HepG2 (cell line): ENCODE results near the gene HDLBP. TPM values are rescaled to one million over a fixed set of nuclear protein-coding genes. Genes with fewer than 3 reads are reported as not detected.

Source experiments
- MYPOP ChIP-seq: sonication (generic); formaldehyde crosslinking; IDR thresholded peaks from 2 replicates; pipeline ENCODE4 v1.8.1; 2023; ENCODE audit warnings: mild to moderate bottlenecking, moderate library complexity, missing genetic modification reagents
- TCF7 ChIP-seq: sonication (generic); IDR thresholded peaks from 2 replicates; pipeline ENCODE4 v1.6.1; 2016; ENCODE audit warnings: antibody characterized with exemption, low read depth
- ZBTB25 ChIP-seq: IDR thresholded peaks from 2 replicates; pipeline ENCODE4 v1.6.1; 2018; ENCODE audit warnings: missing genetic modification reagents
- ZC3H4 ChIP-seq: sonication (generic); formaldehyde crosslinking; IDR thresholded peaks from 2 replicates; pipeline ENCODE4 v1.4.0; 2020; ENCODE audit warnings: missing genetic modification reagents, borderline replicate concordance
- ZNF17 ChIP-seq: sonication (generic); formaldehyde crosslinking; IDR thresholded peaks from 2 replicates; pipeline ENCODE4 v1.5.0; 2020; ENCODE audit warnings: mild to moderate bottlenecking, missing genetic modification reagents
- ZNF18 ChIP-seq: sonication (generic); formaldehyde crosslinking; IDR thresholded peaks from 2 replicates; pipeline ENCODE4 v1.8.0; 2022; ENCODE audit warnings: mild to moderate bottlenecking, missing genetic modification reagents; ENCODE audit not compliant: insufficient replicate concordance
- ZNF614 ChIP-seq: IDR thresholded peaks from 2 replicates; pipeline ENCODE4 v1.6.1; 2018; ENCODE audit warnings: missing biosample characterization, missing genetic modification reagents, inconsistent platforms, borderline replicate concordance
- ZNF770 ChIP-seq: sonication (generic); formaldehyde crosslinking; IDR thresholded peaks from 2 replicates; pipeline ENCODE4 v1.5.0; 2020; ENCODE audit warnings: mild to moderate bottlenecking, missing genetic modification reagents
- polyA plus RNA-seq, 8 experiments: library from polyadenylated mRNA; depleted of rRNA in 3 of 8; stranded (reverse) in 7 of 8; unstranded in 1 of 8; fragments of >200 nt; fragmentation: Illumina TruSeq in 4 of 8; extraction: Trizol in 4 of 8; gene quantifications; 2 replicates each; pipeline versions ENCODE4 v1.2.1 to v1.2.3, GENCODE V29; 2011 to 2016; ENCODE audit warnings: low read depth in 4 of 8, missing spikeins in 1 of 8, mixed read lengths in 1 of 8; ENCODE audit not compliant: insufficient read depth in 1 of 8
- total RNA-seq, 5 experiments: library from RNA; depleted of rRNA; stranded (reverse); fragments of >200 nt; fragmentation: Illumina TruSeq; extraction: Trizol; gene quantifications; 2 replicates each; pipeline ENCODE4 v1.2.3, GENCODE V29; 2016; ENCODE audit warnings: low read depth in 1 of 5
- TF ChIP-seq, protein P1 (sequence below), 2 experiments: IDR thresholded peaks; 2 replicates each; pipeline ENCODE4 v1.6.1; 2011 to 2012; ENCODE audit warnings: low read length in 2 of 2, borderline replicate concordance in 1 of 2, low read depth in 1 of 2, mild to moderate bottlenecking in 1 of 2, moderate library complexity in 1 of 2
- TF ChIP-seq, protein P2 (sequence below): sonication (generic); formaldehyde crosslinking; IDR thresholded peaks from 2 replicates; pipeline ENCODE4 v1.8.0; 2022; ENCODE audit warnings: missing genetic modification reagents, mild to moderate bottlenecking, borderline replicate concordance
- TF ChIP-seq, protein P3 (sequence below): sonication (generic); formaldehyde crosslinking; IDR thresholded peaks from 2 replicates; pipeline ENCODE4 v1.5.0; 2020; ENCODE audit warnings: mild to moderate bottlenecking, missing genetic modification reagents, borderline replicate concordance

The HDLBP gene
- total and polyA plus RNA-seq, 2 of the 13 experiments (the other 11 are each of a cell fraction or from before 2014, with no cell fraction given): 464 to 707 TPM

DNA sequence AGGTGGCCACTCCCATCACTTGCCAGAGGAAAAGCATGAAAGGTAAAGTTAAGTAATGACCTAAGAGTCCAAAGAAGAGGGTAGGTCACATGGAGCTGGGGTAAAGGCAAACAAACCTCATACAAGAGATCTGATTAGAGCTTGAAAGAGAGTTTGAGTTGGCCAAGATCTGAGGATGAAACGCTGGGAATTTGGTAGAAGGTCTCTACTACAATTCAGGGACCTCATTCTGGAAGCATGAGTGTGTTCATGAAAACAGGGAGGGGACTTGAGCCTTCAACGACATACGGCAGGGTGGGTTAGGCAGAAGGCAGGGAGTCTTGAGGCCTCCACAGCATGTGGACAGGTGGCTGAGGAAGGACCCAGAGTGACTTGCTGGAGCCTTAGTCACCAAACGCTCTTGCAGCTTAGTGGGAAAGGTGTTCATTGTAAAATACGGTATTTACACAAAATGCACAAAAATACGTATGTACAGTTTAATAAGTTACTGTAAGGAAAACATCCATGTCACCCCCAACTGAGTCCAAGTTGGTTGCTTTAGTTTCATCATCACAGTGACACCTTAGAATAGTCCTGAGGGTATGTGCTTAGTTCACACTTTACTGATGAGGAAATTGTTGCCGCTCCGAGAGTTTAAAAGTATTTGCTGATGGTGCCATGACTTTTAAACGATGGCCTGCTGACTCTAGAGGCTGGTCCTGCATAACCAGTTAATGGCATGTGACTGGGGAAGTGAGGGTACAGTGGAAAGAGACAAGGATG, 35.6 kb upstream of the HDLBP start (continued):
- TF ChIP-seq TCF7 (peak; percentile 54), ZBTB25 (CRISPR knock-in tag) (no peak), ZNF770 (CRISPR knock-in tag) (0 out of 2 replicates have a peak, but pooled peaks have one; percentile 24), ZC3H4 (0 out of 2 replicates have a peak, but pooled peaks have one; percentile 77), ZNF17 (CRISPR knock-in tag) (no peak), MYPOP (CRISPR knock-in tag) (peak; percentile 46; the same call in 1 of the 2 replicates), ZNF614 (no peak; the same call in 1 of the 2 replicates), ZNF18 (CRISPR knock-in tag) (no peak)
- TF ChIP-seq, protein P1, sequence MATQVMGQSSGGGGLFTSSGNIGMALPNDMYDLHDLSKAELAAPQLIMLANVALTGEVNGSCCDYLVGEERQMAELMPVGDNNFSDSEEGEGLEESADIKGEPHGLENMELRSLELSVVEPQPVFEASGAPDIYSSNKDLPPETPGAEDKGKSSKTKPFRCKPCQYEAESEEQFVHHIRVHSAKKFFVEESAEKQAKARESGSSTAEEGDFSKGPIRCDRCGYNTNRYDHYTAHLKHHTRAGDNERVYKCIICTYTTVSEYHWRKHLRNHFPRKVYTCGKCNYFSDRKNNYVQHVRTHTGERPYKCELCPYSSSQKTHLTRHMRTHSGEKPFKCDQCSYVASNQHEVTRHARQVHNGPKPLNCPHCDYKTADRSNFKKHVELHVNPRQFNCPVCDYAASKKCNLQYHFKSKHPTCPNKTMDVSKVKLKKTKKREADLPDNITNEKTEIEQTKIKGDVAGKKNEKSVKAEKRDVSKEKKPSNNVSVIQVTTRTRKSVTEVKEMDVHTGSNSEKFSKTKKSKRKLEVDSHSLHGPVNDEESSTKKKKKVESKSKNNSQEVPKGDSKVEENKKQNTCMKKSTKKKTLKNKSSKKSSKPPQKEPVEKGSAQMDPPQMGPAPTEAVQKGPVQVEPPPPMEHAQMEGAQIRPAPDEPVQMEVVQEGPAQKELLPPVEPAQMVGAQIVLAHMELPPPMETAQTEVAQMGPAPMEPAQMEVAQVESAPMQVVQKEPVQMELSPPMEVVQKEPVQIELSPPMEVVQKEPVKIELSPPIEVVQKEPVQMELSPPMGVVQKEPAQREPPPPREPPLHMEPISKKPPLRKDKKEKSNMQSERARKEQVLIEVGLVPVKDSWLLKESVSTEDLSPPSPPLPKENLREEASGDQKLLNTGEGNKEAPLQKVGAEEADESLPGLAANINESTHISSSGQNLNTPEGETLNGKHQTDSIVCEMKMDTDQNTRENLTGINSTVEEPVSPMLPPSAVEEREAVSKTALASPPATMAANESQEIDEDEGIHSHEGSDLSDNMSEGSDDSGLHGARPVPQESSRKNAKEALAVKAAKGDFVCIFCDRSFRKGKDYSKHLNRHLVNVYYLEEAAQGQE (IDR thresholded peaks at IDR 0.05; ENCODE audit: borderline replicate concordance in 1 of 2, low read depth in 1 of 2, low read length in 2 of 2): no peak
- TF ChIP-seq, protein P2, sequence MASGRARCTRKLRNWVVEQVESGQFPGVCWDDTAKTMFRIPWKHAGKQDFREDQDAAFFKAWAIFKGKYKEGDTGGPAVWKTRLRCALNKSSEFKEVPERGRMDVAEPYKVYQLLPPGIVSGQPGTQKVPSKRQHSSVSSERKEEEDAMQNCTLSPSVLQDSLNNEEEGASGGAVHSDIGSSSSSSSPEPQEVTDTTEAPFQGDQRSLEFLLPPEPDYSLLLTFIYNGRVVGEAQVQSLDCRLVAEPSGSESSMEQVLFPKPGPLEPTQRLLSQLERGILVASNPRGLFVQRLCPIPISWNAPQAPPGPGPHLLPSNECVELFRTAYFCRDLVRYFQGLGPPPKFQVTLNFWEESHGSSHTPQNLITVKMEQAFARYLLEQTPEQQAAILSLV: no peak
- TF ChIP-seq, protein P3, sequence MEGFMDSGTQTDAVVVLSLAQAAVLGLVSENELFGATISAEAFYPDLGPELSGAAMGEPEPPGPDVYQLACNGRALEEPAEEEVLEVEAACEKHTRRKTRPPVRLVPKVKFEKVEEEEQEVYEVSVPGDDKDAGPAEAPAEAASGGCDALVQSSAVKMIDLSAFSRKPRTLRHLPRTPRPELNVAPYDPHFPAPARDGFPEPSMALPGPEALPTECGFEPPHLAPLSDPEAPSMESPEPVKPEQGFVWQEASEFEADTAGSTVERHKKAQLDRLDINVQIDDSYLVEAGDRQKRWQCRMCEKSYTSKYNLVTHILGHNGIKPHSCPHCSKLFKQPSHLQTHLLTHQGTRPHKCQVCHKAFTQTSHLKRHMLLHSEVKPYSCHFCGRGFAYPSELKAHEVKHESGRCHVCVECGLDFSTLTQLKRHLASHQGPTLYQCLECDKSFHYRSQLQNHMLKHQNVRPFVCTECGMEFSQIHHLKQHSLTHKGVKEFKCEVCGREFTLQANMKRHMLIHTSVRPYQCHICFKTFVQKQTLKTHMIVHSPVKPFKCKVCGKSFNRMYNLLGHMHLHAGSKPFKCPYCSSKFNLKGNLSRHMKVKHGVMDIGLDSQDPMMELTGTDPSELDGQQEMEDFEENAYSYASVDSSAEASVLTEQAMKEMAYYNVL (CRISPR knock-in tag): no peak; the same call in 1 of the 2 replicates
